Activated T-cell treated with anti-CD3 and anti-CD28 coated beads, Interleukin-2, amount 50 U/mL, for 24 hours (primary cell): ENCODE data around the gene CACNA1C.

Experiments used
- DNase-seq: peaks from one replicate; pipeline ENCODE4 v3.0.0-alpha.2; 2020
- H3K27ac Mint-ChIP-seq: 2 replicates; pipeline ENCODE4 v1.8.0; 2020; ENCODE audit warnings: mild to moderate bottlenecking, mixed read lengths
- H3K27me3 Mint-ChIP-seq: 2 replicates; pipeline ENCODE4 v1.8.0; 2020; ENCODE audit warnings: mixed read lengths
- H3K36me3 Mint-ChIP-seq: 2 replicates; pipeline ENCODE4 v1.8.0; 2020; ENCODE audit warnings: low read depth, mixed read lengths
- H3K4me1 Mint-ChIP-seq: 2 replicates; pipeline ENCODE4 v1.8.0; 2020; ENCODE audit warnings: low read depth, mixed read lengths
- H3K4me3 Mint-ChIP-seq: 2 replicates; pipeline ENCODE4 v1.8.0; 2020; ENCODE audit warnings: mild to moderate bottlenecking, moderate library complexity, mixed read lengths
- H3K9me3 Mint-ChIP-seq: 2 replicates; pipeline ENCODE4 v1.8.0; 2020; ENCODE audit warnings: mixed read lengths

The CACNA1C gene

GRCh38 chr12:2413999-2414792 is 361.4 kb downstream of the CACNA1C start:
- Mint-ChIP-seq H3K4me1 (no peaks in the 10 kb centered on the region), H3K4me3 (no peak overlapping the region), H3K9me3 (no peaks in the 10 kb centered on the region), H3K27ac (no peak overlapping the region), H3K36me3 (no peaks in the 10 kb centered on the region), H3K27me3 (no peaks in the 10 kb centered on the region)
- no peak for DNase-seq

- Mint-ChIP-seq H3K27me3 (no peaks in the 10 kb centered on the region), H3K36me3 (no peaks in the 10 kb centered on the region), H3K9me3 (no peaks in the 10 kb centered on the region), H3K27ac (no peak overlapping the region), H3K4me1 (no peaks in the 10 kb centered on the region), H3K4me3 (no peak overlapping the region)
- no peak for DNase-seq
Measured at GRCh38 chr12:2414810-2415567, 362.2 kb downstream of the CACNA1C start.

GRCh38 chr12:2415568-2415944 is 362.8 kb downstream of the CACNA1C start:
- Mint-ChIP-seq H3K27ac (no peak overlapping the region), H3K4me1 (no peaks in the 10 kb centered on the region)
- DNase-seq, result no peak

DNA sequence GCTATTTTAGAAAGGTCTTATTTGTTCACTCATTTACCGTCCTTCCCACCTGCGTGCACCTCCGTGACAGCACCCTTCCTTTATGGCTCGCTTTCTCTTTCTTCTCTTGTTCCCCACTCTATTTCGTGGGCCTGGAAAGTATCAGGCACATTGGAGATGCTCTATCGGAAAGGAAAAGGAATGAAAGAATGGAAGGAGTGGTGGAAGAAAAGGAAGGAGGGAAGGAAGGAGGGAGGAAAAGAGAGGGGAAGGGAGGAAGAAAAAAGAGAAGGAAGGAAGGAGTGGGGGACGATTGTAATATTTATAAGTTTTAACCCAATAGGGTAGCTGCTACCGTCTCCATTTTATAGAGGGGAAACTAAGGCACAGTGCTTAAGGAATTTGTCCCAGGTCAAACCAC is 363.4 kb downstream of the CACNA1C start:
- H3K36me3 Mint-ChIP-seq, result no peaks in the 10 kb centered on the region
- H3K27ac Mint-ChIP-seq, result no peak overlapping the region

More at GRCh38 chr12:2415568-2415944, 362.8 kb downstream of the CACNA1C start:
- Mint-ChIP-seq H3K36me3 (no peaks in the 10 kb centered on the region), H3K4me3 (no peak overlapping the region), H3K9me3 (no peaks in the 10 kb centered on the region), H3K27me3 (no peaks in the 10 kb centered on the region)

DNA sequence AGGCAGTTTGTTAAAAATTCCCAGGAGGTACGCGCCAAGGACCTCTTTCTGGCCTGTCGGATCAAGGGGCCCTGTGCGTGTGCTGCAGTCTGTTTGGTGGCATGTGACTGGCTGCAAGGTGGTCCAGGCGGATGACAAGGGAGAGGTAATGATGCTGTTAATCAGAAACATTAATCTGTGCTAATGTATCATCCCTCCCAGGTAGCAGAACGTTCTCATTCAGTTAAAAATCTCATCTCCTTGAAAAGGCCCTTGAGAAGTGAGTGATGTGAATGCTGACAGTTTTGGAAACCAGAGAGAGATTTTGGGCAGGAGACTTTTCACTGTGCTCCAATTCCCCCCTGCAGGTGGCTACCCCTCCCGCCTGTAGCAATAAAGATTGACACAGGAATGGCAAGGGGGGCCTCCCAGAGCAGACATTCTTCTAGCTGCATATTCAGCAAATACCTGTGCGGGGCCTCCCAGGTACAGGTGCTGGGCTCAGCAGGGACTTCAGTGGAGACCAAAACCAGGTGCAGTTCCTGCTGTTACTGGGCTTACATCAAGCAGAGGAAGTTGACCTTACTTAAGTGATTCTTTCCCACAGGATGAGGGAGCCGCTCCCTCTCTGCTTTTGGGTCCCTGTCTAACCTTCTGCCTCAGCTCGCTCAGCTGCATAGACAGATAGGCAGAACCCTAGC is 364.8 kb downstream of the CACNA1C start:
- Mint-ChIP-seq H3K4me1 (no peaks in the 10 kb centered on the region), H3K27ac (no peak overlapping the region)

More for the DNA sequence above, 363.4 kb downstream of the CACNA1C start:
- Mint-ChIP-seq H3K9me3 (no peaks in the 10 kb centered on the region), H3K27me3 (no peaks in the 10 kb centered on the region), H3K4me1 (no peaks in the 10 kb centered on the region), H3K4me3 (no peak overlapping the region)
- no peak for DNase-seq

DNA sequence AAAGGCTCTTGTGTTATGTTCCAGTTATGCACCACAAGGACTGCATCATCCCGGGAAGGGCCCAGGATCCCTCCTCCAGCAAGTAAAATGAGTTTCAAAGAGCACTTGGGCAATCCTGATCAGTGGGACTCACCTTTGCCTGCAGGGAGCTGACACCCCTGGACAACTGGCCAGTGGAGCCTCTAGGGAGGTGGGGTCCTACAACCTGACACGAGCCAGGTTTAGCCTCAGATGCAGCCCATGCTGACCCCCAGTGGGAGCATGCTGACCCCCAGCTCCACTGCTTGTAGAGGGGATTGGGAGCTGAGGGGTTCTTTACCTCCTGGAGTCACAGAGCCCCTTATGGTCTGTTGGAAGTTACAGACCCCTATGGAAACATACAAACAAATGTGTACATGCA is 365.8 kb downstream of the CACNA1C start:
- H3K27me3 Mint-ChIP-seq, result no peaks in the 10 kb centered on the region
- no peak overlapping the region for H3K4me3 Mint-ChIP-seq
- no peak overlapping the region for H3K27ac Mint-ChIP-seq
- no peaks in the 10 kb centered on the region for H3K4me1 Mint-ChIP-seq
- no peaks in the 10 kb centered on the region for H3K9me3 Mint-ChIP-seq
- DNase-seq, result no peak
- H3K36me3 Mint-ChIP-seq, result no peaks in the 10 kb centered on the region

More for the DNA sequence above, 364.8 kb downstream of the CACNA1C start:
- Mint-ChIP-seq H3K36me3 (no peaks in the 10 kb centered on the region), H3K27me3 (no peaks in the 10 kb centered on the region), H3K4me3 (no peak overlapping the region), H3K9me3 (no peaks in the 10 kb centered on the region)
- DNase-seq, result no peak

GRCh38 chr12:2422591-2422990 is 369.8 kb downstream of the CACNA1C start:
- peaks cover 6% of the 10 kb centered on the region for H3K27me3 Mint-ChIP-seq
- no peaks in the 10 kb centered on the region for H3K9me3 Mint-ChIP-seq
- no peak for DNase-seq
- H3K4me1 Mint-ChIP-seq, result no peaks in the 10 kb centered on the region
- H3K36me3 Mint-ChIP-seq, result no peaks in the 10 kb centered on the region
- H3K27ac Mint-ChIP-seq, result no peak overlapping the region
- no peak overlapping the region for H3K4me3 Mint-ChIP-seq

DNA sequence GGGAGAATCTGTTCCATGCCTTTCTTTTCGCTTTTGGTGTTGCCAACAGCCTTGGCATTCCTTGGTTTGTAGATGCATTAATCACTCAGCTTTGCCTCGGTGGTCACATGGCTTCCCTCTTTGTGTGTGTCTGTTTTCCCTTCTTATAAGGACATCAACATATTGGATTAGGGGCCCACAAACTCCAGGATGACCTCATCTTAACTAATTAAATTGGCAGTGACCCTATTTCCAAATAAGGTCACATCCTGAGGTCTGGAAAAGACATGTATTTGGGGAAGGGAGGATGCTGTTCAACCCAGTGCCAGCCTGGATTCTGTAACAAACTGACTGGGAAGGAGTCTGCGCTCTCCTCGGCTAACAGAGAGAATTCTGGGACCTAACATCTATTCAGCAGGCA is 376.2 kb downstream of the CACNA1C start:
- Mint-ChIP-seq H3K27ac (no peak overlapping the region), H3K27me3 (peaks cover 4% of the 10 kb centered on the region)

GRCh38 chr12:2431810-2432209 is 379.0 kb downstream of the CACNA1C start:
- Mint-ChIP-seq H3K9me3 (no peaks in the 10 kb centered on the region), H3K36me3 (no peaks in the 10 kb centered on the region), H3K27me3 (peaks cover 6% of the 10 kb centered on the region), H3K4me3 (no peak overlapping the region), H3K4me1 (no peaks in the 10 kb centered on the region), H3K27ac (no peak overlapping the region)
- no peak for DNase-seq

More for the DNA sequence above, 376.2 kb downstream of the CACNA1C start:
- DNase-seq, result no peak
- Mint-ChIP-seq H3K9me3 (no peaks in the 10 kb centered on the region), H3K4me1 (no peaks in the 10 kb centered on the region), H3K4me3 (no peak overlapping the region), H3K36me3 (no peaks in the 10 kb centered on the region)

DNA sequence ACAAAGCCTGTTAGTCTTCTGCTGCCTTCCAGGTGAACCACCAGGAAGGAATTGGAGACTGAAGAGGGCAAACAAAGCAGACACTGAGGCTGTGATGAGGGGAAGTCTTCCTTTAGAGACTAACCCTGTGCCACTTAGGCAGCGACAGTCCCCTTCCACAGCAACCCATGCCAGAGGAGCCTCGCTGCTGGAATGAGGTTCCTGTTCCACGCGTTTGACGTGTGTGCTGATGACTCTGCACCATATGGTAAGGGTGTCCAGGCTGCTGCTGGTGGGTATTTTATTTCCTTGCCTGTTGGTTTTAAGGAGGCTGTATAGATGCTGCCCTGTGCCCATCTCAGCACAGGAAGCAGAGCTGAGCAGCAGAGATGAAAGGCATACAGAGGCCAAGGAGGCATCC is 380.1 kb downstream of the CACNA1C start:
- H3K27ac Mint-ChIP-seq, result no peak overlapping the region
- peaks cover 6% of the 10 kb centered on the region for H3K27me3 Mint-ChIP-seq
- H3K4me3 Mint-ChIP-seq, result no peak overlapping the region
- no peaks in the 10 kb centered on the region for H3K4me1 Mint-ChIP-seq
- H3K9me3 Mint-ChIP-seq, result no peaks in the 10 kb centered on the region
- DNase-seq, result no peak
- H3K36me3 Mint-ChIP-seq, result no peaks in the 10 kb centered on the region

DNA sequence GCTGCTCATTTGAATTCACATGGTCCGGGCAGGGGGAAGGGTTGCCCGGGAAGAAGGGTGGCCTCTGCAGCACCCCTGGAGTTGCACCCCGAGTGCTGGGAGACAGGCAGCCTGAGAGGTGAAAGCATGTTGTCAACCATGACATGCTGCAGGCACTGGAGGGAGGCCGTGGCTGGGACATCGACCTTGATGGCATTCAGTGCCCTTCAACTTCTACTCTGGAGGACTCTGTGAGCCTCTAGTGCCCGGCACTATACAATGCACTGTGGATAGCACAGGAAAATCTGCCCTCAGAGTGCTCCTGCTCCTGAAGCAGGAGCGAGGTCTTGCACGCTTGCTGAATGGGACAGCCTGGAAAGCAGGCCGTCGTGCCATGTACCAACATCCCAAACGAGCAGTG is 382.7 kb downstream of the CACNA1C start:
- Mint-ChIP-seq H3K36me3 (no peaks in the 10 kb centered on the region), H3K4me3 (no peak overlapping the region), H3K4me1 (no peaks in the 10 kb centered on the region), H3K27ac (no peak overlapping the region), H3K27me3 (peaks cover 6% of the 10 kb centered on the region), H3K9me3 (no peaks in the 10 kb centered on the region)
- DNase-seq, result no peak

- no peaks in the 10 kb centered on the region for H3K9me3 Mint-ChIP-seq
- no peaks in the 10 kb centered on the region for H3K4me1 Mint-ChIP-seq
Measured at GRCh38 chr12:2439332-2440100, 386.7 kb downstream of the CACNA1C start.

GRCh38 chr12:2443776-2444175 is 391.0 kb downstream of the CACNA1C start:
- Mint-ChIP-seq H3K4me3 (no peak overlapping the region), H3K27me3 (peaks cover 15% of the 10 kb centered on the region), H3K9me3 (no peaks in the 10 kb centered on the region), H3K27ac (no peak overlapping the region), H3K4me1 (no peaks in the 10 kb centered on the region), H3K36me3 (no peaks in the 10 kb centered on the region)
- DNase-seq, result no peak

More at GRCh38 chr12:2439332-2440100, 386.7 kb downstream of the CACNA1C start:
- Mint-ChIP-seq H3K4me3 (no peak overlapping the region), H3K27ac (no peak overlapping the region), H3K36me3 (no peaks in the 10 kb centered on the region), H3K27me3 (peaks cover 13% of the 10 kb centered on the region)
- no peak for DNase-seq

DNA sequence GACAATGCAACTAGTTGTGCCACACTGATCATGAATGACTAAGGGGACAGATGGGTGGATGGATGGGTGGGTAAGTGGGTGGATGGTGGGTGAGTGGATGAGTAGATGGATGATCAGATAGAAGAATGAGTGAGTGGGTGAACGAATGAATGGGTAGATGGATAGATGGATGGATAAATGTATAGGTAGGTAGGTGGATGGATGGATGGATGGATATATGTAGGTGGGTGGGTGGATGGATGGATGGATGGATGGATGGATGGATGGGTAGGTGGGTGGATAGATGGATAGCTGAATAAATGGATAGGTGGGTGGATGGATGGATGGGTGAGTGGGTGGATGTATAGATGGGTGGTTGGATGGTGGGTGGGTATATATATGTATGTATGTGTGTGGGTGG is 393.2 kb downstream of the CACNA1C start:
- no peak overlapping the region for H3K4me3 Mint-ChIP-seq
- H3K27me3 Mint-ChIP-seq, result peaks cover 13% of the 10 kb centered on the region
- H3K9me3 Mint-ChIP-seq, result no peaks in the 10 kb centered on the region

More for the DNA sequence above, 393.2 kb downstream of the CACNA1C start:
- DNase-seq, result no peak
- Mint-ChIP-seq H3K4me1 (peaks cover 1% of the 10 kb centered on the region), H3K27ac (no peak overlapping the region), H3K36me3 (no peaks in the 10 kb centered on the region)
